Cortex of kidney (tissue), 1 donor: ENCODE data around the gene MRPL38.
"Not testable (repeated sequence)": the region's sequence is repeated elsewhere in the genome, so short reads cannot be mapped to it uniquely, and the experiment has no call there.

Experiments used
- DNase-seq: peaks from one replicate; lab custom pipeline; 2025; lab: John Stamatoyannopoulos, UW

MRPL38 gene

DNA sequence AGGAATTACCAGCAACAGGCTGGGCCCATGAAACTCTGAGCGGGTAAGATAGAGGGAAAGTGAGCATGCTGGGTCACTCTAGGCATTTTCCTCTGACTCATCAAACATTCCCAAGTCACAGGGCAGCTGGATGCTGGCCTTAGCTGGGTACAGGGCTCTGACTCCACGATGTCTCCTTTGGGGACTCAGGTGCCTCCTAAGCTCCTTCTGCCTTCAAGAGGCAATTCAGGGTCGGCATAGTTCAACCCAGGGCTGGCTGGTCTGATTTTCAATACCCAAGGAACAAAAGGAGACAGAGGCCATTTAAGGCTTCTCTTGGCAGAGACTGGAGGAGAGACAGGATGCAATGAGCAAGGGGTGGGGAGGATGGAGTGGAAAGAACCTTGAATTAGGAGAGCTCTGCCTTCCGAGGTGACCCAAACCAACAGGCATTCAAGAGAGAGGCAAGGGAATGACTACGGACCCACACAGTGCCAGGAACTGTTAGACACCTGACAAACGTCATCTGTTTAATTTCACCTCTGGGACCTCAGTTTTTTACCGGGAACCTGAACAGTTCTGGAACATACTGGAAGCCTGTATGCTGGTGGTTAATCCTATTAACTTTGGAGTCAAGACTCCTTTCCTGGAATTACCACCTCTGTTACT, 50.5 kb downstream of the MRPL38 start:
- no peak for DNase-seq

DNA sequence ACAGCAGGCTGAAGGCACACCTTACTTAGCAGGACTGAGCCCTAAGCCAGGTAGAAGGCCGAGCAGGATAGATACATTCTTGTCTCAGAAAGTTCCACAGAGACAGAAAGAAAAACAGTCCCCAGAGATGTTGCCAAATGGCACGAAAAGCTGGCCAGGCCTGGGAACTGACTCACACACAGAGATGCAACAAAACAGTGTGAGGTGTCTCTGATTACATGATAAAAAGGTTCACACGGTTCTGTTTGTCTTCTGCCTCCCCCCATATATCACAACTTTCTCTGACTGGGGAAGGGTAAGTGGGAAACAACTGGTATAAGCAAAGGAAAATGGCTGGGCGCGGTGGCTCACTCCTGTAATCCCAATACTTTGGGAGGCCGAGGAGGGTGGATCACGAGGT, 51.3 kb downstream of the MRPL38 start:
- no peak for DNase-seq

- DNase-seq = not testable (repeated sequence)
Measured at GRCh38 chr17:75851693-75851991, 53.0 kb downstream of the MRPL38 start.

GRCh38 chr17:75850928-75851692, 53.6 kb downstream of the MRPL38 start:
- DNase-seq = no peak

DNA sequence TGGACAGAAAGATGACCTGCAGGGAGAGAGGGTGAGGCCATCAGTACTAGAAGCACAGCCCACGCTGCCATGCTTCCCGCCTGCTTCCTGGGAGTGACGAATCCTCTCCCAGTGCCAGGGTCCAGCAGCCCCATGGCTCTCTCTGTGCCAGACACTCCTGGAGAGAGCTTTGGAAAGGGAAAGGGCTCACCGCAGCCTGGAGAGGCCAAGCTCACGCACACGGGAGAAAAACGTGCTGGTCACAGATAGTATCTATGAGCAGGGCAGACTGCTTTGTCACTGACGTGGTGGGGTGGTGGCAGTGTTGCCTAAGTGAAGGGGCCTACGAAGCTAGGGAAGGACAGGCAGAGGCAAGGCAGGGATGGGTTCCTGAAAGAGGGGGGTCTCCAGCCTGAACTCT, 55.0 kb downstream of the MRPL38 start:
- DNase-seq = no peak

- DNase-seq = no peak
Measured at GRCh38 chr17:75849279-75849646, 55.4 kb downstream of the MRPL38 start.
